ENCODE measurements around the gene SNX30.

SNX30 gene

DNA sequence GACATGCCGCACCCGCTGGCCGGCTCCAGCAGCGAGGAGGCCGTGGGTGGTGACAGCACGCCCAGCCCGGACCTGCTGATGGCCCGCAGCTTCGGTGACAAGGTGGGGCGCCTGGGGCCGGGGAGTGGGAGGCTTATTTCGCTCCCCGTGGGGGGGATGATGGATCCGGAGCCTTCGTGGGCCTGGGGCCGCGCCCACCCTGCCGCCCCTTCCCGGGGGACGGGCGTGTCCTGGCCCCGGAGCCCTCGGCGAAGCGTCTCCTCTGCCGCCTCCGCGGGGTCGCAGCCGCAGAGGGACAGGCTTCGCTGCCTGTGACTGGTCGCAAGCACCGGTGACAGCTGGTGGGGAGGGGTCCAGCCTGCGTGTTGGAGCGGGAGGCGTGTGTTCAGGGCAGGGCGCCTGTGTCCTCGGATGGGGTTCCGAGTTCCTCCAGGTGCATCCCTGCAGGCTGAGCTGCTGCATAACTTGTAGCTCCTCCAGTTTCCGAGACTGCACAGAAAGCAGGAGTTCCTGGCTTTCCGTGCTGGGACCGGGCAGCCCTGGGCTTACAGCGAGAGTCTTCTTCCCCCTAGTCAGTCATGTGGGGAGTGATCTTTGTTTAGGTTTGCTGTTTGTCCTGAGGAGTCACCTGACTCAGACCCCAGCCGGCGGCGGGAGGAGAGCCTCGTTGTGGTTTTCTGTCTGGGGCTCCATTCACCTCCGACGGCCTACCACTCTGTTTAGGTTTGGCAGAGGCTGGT, 666 bp downstream of the SNX30 start (continued):
- TF ChIP-seq, protein P1, sequence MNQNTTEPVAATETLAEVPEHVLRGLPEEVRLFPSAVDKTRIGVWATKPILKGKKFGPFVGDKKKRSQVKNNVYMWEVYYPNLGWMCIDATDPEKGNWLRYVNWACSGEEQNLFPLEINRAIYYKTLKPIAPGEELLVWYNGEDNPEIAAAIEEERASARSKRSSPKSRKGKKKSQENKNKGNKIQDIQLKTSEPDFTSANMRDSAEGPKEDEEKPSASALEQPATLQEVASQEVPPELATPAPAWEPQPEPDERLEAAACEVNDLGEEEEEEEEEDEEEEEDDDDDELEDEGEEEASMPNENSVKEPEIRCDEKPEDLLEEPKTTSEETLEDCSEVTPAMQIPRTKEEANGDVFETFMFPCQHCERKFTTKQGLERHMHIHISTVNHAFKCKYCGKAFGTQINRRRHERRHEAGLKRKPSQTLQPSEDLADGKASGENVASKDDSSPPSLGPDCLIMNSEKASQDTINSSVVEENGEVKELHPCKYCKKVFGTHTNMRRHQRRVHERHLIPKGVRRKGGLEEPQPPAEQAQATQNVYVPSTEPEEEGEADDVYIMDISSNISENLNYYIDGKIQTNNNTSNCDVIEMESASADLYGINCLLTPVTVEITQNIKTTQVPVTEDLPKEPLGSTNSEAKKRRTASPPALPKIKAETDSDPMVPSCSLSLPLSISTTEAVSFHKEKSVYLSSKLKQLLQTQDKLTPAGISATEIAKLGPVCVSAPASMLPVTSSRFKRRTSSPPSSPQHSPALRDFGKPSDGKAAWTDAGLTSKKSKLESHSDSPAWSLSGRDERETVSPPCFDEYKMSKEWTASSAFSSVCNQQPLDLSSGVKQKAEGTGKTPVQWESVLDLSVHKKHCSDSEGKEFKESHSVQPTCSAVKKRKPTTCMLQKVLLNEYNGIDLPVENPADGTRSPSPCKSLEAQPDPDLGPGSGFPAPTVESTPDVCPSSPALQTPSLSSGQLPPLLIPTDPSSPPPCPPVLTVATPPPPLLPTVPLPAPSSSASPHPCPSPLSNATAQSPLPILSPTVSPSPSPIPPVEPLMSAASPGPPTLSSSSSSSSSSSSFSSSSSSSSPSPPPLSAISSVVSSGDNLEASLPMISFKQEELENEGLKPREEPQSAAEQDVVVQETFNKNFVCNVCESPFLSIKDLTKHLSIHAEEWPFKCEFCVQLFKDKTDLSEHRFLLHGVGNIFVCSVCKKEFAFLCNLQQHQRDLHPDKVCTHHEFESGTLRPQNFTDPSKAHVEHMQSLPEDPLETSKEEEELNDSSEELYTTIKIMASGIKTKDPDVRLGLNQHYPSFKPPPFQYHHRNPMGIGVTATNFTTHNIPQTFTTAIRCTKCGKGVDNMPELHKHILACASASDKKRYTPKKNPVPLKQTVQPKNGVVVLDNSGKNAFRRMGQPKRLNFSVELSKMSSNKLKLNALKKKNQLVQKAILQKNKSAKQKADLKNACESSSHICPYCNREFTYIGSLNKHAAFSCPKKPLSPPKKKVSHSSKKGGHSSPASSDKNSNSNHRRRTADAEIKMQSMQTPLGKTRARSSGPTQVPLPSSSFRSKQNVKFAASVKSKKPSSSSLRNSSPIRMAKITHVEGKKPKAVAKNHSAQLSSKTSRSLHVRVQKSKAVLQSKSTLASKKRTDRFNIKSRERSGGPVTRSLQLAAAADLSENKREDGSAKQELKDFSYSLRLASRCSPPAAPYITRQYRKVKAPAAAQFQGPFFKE (tag by site-specific recombination; IDR thresholded peaks at IDR 0.05; ENCODE audit: borderline replicate concordance) = no peak
- TF ChIP-seq ZNF501 (tag by site-specific recombination; IDR thresholded peaks at IDR 0.05) (no peak), ZEB2 (tag by site-specific recombination; IDR thresholded peaks at IDR 0.05) (no peak), ZNF146 (tag by site-specific recombination; IDR thresholded peaks at IDR 0.05) (0 out of 2 replicates have a peak, but pooled peaks have one; percentile 3), ZNF211 (tag by site-specific recombination; IDR thresholded peaks at IDR 0.05; ENCODE audit: low read depth) (no peak), ZNF391 (tag by site-specific recombination; IDR thresholded peaks at IDR 0.05; ENCODE audit: borderline replicate concordance, low read depth) (no peak), ZNF223 (tag by site-specific recombination; IDR thresholded peaks at IDR 0.05) (no peak), ZNF114 (tag by site-specific recombination; IDR thresholded peaks at IDR 0.05) (no peak), ZNF561 (tag by site-specific recombination; IDR thresholded peaks at IDR 0.05; ENCODE audit: borderline replicate concordance) (0 out of 2 replicates have a peak, but pooled peaks have one; percentile 18), BCL11B (tag by site-specific recombination; IDR thresholded peaks at IDR 0.05; ENCODE audit: low read depth) (no peak), ZNF24 (tag by site-specific recombination; IDR thresholded peaks at IDR 0.05) (no peak), ZNF600 (tag by site-specific recombination; IDR thresholded peaks at IDR 0.05) (peak; percentile 63; the same call in 1 of the 2 replicates)
- TF ChIP-seq, protein P2, sequence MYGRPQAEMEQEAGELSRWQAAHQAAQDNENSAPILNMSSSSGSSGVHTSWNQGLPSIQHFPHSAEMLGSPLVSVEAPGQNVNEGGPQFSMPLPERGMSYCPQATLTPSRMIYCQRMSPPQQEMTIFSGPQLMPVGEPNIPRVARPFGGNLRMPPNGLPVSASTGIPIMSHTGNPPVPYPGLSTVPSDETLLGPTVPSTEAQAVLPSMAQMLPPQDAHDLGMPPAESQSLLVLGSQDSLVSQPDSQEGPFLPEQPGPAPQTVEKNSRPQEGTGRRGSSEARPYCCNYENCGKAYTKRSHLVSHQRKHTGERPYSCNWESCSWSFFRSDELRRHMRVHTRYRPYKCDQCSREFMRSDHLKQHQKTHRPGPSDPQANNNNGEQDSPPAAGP (tag by site-specific recombination; IDR thresholded peaks at IDR 0.05) = peak; percentile 23; the same call in 1 of the 2 replicates
- TF ChIP-seq, protein P3, sequence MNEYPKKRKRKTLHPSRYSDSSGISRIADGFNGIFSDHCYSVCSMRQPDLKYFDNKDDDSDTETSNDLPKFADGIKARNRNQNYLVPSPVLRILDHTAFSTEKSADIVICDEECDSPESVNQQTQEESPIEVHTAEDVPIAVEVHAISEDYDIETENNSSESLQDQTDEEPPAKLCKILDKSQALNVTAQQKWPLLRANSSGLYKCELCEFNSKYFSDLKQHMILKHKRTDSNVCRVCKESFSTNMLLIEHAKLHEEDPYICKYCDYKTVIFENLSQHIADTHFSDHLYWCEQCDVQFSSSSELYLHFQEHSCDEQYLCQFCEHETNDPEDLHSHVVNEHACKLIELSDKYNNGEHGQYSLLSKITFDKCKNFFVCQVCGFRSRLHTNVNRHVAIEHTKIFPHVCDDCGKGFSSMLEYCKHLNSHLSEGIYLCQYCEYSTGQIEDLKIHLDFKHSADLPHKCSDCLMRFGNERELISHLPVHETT (tag by site-specific recombination; IDR thresholded peaks at IDR 0.05) = no peak

DNA sequence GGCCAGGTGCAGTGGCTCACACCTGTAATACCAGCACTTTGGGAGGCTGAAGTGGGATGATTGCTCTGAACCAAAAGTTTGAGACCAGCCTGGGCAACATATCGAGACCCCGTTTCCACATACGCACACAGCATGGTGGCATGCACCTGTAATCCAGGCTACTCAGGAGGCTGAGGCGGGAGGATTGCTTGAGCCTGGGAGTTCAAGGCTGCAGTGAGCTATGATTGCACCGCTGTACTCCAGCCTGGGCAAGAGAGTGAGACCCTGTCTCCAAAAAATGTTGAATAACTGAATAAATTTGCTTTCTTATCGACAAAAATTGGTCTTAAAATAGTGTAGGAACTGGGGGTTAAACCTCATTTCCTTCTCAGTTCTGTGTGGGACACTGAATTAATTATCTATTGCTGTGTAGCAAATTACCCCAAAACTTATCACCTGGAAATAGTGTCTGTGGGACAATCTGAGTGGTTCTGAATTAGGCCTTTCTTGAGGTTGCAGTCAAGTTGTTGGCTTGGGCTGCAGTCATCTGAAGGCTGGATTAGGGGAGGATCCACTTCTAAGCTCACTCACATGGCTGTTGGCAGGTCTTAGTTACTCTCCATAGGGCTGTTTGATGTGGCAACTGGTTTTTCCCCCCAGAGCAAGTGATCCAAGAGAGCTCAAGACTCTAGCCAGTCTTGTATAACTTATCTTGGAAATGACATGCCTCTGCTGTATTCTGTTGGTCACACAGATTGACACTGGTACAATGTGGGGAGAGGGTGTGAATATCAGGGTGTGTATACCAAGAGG, 2.0 kb downstream of the SNX30 start:
- POLR2A ChIA-PET = interaction anchor here (0.6 to 1.4 kb wide), 3 partner anchors 11 to 35 kb away, joined by 3 to 4 read pairs (median 4); partner anchors contain the start of gene INIP
- H3K4me1 ChIP-seq (ENCODE audit: control insufficient read depth, insufficient read depth, low read length) = peaks cover 5% of the 10 kb centered on the region
- CTCF ChIA-PET = interaction anchor here (0.5 to 1.4 kb wide), 3 partner anchors 40 to 68 kb away, joined by 3 to 4 read pairs (median 3); no protein-coding TSS in a partner anchor

More for the DNA sequence above, 2.0 kb downstream of the SNX30 start:
- Histone ChIP-seq H3K36me3 (ENCODE audit: control insufficient read depth in 2 of 2, insufficient read depth in 1 of 2, low read length in 2 of 2) (no peaks in the 10 kb centered on the region), H3K4me3 (ENCODE audit: low read depth, low read length) (no peak overlapping the region), H3K27ac (ENCODE audit: extremely low read depth, low read depth, low read length) (no peak overlapping the region), H3K9me3 (ENCODE audit: control insufficient read depth, insufficient read depth, low read depth, low read length) (no peaks in the 10 kb centered on the region)
- TF ChIP-seq ZNF121 (tag by site-specific recombination; IDR thresholded peaks at IDR 0.05) (peak; percentile 89), ZNF837 (tag by site-specific recombination; IDR thresholded peaks at IDR 0.05) (no peak)

Measured in HEK293 (cell line).